Amniotic epithelial cell (primary cell): ENCODE data around the gene CD82.
A peak's percentile ranks its signal among the peaks of the same experiment; 100 is the strongest.

Experiments used
- DNase-seq: peaks from one replicate; pipeline ENCODE4 v3.0.0-alpha.2; 2010; ENCODE audit warnings: low read depth

Gene CD82

GRCh38 chr11:44565211-44565952 is at the start of gene CD82:
Gene CD82, plus strand, starts transcription at chr11:44565663. Its CDS starts 29,000 bp downstream, at chr11:44594663.
- peak; percentile 98 for DNase-seq

DNA sequence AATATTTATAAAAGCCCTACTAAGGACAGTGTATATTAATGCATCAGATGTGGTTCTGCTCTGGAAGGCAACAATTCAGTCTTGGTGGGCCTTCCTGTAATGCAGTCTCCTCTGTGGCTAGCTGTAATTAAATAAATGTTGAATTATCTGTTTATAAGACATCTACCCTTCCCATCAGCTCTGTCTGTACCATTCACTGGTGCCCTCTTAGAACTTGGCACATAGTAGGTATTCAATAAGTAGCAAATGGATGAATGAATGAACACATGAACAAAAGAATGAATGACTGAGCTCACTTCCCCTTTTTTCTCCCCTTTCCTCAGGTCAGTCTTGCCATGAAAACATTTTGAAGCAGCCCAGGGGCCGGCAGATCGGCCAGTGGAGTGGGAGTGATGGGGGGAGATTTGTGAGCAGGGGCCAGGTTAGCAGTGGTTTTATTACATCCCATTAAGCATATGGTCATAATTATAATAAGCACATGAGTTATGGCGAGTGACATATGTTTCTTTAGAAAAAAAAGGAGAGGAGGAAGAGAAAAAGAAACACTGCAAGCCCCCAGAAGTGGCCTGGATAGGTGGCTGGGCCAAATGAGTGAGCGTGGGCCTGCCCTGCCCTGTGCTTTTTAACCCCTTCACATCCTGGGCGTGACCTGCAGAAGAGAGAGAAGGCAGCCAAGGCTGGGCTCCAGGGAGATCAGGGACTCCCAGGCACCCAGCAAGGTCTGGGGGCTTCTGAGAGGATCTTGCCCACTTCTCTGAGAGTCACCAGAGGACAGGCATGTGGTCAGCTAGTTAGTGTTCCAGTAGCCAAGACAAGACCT is 48.6 kb upstream of the CD82 start:
- no peak for DNase-seq

DNA sequence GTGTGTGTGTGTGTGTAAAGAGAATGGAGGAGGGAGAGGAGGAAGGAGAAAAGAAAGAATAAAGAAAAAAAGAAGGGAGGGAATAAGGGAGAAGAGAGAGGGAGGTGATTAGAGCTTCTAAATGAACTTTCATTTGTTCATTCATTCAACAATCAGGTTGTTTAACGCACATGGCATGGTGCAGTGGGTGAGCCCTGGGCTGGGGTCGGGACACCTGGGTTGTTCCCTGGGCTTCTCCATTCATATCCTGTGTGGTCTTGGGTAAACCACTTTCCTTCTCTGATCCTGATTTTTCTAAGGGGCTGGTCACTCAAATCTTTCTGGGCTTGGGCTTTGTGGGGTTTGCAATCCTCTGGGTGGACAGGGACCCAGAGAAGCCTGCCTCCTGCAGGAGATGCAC is 47.9 kb upstream of the CD82 start:
- DNase-seq: no peak

GRCh38 chr11:44518968-44519550 is 46.4 kb upstream of the CD82 start:
- no peak for DNase-seq

DNA sequence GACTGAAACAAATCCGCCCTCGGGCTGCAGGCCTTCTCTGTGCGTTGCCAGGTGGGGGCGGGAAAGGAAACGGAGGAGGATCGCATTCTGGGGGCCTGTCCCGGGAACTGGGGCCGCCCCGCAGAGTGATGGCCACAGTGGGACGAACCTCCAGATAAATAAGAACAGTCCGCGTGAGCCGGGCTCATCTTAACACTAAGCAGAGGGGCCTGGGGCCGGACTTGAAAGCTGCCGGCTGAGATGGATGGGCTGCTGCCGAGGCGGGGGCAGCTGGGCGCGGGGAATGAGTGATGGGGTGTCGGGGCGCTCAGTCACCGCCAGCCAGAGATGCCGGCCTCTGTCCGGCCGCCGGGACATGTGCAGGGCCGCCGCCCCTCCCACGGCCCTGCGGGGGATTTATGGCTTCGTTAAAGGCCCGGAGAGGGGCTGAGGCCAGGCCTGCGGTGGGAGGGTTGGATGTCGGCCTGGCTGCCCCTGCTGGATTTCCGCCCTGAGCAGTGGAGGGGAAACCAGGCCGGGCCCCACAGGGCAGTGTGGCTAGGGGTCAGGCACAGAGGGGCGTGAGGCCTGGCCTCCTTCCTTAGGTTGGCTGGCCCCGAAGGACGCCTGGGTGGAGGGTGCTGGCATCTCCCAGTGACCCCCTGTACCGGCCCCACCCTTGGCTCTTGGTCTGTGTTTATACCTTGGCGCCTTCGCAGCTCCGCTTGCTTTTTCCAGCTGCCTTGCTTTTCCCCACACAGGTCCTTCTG is 45.3 kb upstream of the CD82 start:
- DNase-seq: peak; percentile 23

DNA sequence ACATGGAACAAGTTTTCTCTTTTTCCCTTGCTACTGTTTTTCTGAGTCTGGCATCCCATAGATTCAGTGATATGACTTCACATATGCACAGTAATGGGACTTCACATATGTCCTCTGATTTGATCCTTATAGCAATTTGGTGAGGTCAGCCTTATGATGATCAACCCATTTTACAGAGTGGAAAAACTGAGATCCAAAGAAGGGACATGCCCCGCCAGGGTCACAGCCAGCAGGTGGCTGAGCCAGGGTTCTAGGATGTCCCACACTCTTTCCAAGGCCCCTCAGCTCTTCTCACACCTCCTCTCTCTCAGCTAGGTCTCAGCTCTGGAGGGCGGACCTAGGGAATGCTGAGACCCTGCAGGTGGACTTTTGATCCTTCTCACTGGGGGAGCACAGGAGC is 44.3 kb upstream of the CD82 start:
- no peak for DNase-seq

GRCh38 chr11:44522294-44522693 is 43.2 kb upstream of the CD82 start:
- DNase-seq: no peak

- DNase-seq: no peak
Measured at GRCh38 chr11:44524346-44524745, 41.1 kb upstream of the CD82 start.

- peak; percentile 18 for DNase-seq
Measured at GRCh38 chr11:44524751-44525201, 40.7 kb upstream of the CD82 start.

DNA sequence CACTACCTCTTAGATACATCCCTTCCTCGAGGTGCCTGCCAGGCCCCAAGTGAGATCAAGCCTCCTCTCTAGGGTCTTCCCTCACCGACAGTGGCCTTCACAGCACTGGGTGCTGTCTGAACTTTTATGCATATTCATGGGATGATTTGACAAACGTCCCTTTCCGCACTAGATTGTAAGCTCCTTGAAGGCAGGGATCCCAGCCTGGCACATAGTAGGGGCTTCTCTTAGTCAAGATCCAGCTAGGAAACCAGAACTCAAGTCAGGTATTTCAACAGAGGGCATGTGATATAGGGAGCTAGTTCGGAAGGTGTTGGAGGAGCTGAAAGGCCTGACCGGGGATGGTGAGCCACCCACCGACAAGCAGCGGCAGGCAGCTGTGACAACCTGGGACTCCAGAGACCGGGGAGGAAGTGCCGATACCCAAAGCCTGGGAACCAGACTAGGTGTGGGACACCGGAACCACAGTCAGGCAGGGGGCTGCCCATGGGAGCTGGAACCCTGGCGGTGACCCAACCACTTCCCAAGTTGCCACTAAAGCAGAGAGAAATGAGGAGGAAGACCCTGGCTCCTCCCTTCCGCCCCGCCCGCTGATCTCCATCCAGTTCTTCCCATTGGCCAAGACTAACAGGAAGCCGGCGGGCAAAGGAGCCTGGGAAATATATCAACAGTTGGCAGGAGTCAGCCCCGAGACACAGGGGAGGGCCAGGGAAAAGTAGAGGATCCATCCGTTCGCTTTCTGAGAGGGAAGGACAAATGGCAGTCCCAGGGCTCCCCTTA is 39.8 kb upstream of the CD82 start:
- no peak for DNase-seq

GRCh38 chr11:44526438-44526837 is 39.0 kb upstream of the CD82 start:
- no peak for DNase-seq

DNA sequence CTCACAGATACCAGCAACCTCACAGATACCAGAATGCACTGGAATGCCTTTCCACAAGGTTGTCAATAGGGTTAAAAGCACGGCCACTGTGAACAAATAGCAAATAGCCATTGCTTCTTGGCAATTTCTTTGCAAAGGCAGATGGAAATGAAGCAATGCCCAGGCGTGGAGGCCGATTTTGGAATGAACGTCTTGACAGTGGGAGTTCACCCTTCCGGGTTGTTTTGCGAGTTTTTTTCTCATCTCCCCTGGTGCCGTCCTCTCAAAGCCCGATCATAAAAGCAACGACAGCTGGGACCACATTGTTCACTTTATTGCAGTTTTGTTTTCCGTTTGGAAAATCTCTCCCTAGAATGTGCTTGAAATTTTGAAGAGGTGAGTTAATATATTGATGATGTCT is 38.0 kb upstream of the CD82 start:
- DNase-seq: no peak

GRCh38 chr11:44528103-44528502 is 37.4 kb upstream of the CD82 start:
- DNase-seq: peak; percentile 62

DNA sequence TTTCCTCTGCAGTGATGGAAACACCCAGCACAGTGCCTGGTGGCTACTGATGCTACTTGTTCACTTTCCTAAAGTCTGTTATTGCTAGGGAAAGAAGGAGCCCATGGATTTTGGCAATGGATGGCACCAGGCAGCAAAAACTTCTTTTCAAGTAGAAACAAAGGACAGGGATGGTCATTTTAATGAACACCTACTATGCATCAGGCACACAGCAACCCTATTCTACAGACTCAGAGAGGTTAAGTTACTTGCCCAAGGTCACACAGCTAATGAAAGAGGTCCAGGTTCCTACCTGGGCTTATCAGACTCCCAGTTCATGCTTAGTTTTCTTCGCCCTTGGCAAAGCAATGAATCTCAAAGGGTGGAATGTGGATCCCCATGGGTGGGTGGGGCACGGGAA is 36.9 kb upstream of the CD82 start:
- no peak for DNase-seq

GRCh38 chr11:44529895-44530412 is 35.5 kb upstream of the CD82 start:
- no peak for DNase-seq

GRCh38 chr11:44530413-44531115 is 34.9 kb upstream of the CD82 start:
- peak; percentile 40 for DNase-seq

GRCh38 chr11:44531116-44531504 is 34.4 kb upstream of the CD82 start:
- DNase-seq: no peak

GRCh38 chr11:44531636-44532035 is 33.8 kb upstream of the CD82 start:
- no peak for DNase-seq

GRCh38 chr11:44532809-44533208 is 32.7 kb upstream of the CD82 start:
- DNase-seq: no peak

DNA sequence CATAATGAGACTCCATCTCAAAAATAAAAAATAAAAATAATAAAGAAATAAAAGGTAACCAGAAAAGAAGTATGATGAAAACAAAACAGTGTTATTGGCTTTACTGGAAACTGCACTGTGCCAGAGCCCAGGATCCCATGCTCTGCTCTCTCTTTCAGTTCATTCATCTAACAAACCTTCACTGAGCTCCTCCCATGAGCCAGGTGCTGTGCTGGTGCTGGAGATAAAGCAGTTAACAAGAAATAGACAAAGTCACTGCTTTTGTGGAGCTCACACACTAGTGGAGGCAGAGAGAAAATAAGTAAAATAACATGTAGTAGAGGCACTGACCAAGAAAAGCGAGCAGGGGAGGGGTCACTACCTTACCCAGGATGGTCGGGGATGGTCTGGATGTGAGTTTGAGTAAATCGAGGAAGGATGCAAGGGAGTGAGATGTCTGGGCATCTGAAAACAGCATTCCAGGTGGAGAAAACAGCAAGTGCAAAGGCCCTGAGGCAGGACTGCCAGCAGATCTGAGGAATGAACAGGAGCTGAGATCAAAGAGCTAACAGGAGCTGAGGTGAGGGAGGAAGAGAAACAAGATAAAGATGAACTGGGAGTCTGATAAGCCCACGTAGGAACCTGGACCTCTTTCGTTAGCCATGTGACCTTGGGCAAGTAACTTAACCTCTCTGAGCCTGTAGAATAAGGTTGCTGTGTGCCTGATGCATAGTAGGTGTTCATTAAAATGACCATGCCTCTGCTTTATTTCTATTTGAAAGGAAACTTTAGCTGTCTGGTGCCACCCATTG is 31.3 kb upstream of the CD82 start:
- DNase-seq: no peak
